AG04450 (cell line): Measurements from ENCODE around the gene KRT1. TPM values are rescaled to one million over a fixed set of nuclear protein-coding genes. Genes with fewer than 3 reads are reported as not detected.
"Not testable (repeated sequence)": the region's sequence is repeated elsewhere in the genome, so short reads cannot be mapped to it uniquely, and the experiment has no call there.

Experiments
- CTCF ChIA-PET: fragments of 300-600, 350-600 bp; formaldehyde crosslinking; extraction: SDS; loops from one replicate; lab custom pipeline; 2022; ENCODE audit warnings: antibody characterized with exemption, inconsistent platforms; lab: Charles Lee
- POLR2A ChIA-PET: fragments of 350-600 bp; formaldehyde crosslinking; extraction: SDS; loops from one replicate; lab custom pipeline; 2021; ENCODE audit warnings: antibody characterized with exemption, inconsistent platforms; lab: Yijun Ruan, JAX
- DNase-seq: peaks from one replicate; pipeline ENCODE4 v3.0.0-alpha.2; 2011; ENCODE audit warnings: low read depth, low spot score
- H3K27ac ChIP-seq: one replicate; pipeline ENCODE4 v1.5.1; 2012; ENCODE audit warnings: low read depth, low read length, control low read depth
- H3K27me3 ChIP-seq: one replicate; pipeline ENCODE4 v1.6.0; 2012; ENCODE audit warnings: low read length; ENCODE audit not compliant: control insufficient read depth, insufficient read depth
- H3K4me3 ChIP-seq: 2 replicates; pipeline ENCODE4 v1.5.1; 2011; ENCODE audit warnings: mild to moderate bottlenecking, low read depth, low read length, control low read depth
- H3K9me3 ChIP-seq: 2 replicates; pipeline ENCODE4 v1.5.1; 2012; ENCODE audit warnings: low read length; ENCODE audit not compliant: control insufficient read depth, insufficient read depth
- polyA plus RNA-seq: library from polyadenylated mRNA; depleted of rRNA; stranded (reverse); fragments of >200 nt; gene quantifications from 2 replicates; pipeline ENCODE4 v1.2.3, GENCODE V29; 2011
- TF ChIP-seq, protein P1 (sequence below): IDR thresholded peaks from 2 replicates; pipeline ENCODE4 v1.5.1; 2011; ENCODE audit warnings: low read depth, low read length, control low read depth, inconsistent platforms

KRT1 gene
- polyA plus RNA-seq, 1 experiment: not detected

DNA sequence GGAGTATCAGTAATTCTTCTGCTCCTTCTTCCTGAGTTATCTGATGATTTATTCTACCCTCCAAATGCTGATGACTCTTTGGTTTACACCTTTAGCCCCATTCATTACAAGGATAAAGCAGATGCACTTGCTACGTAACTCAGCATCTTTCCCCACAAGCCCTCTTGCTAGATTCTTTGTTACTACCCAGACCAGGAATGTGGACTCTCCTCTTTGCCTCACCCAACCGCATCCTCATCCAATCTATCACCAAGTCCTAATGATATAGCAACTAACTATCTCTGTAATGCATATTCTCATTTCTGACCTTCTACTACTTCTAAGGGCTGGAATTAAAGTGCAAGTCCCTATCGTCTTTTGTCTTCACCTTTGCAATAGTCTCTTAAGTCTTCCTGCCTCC lies 9.2 kb downstream of the KRT1 start:
- no peak for DNase-seq
- Histone ChIP-seq H3K27me3 (peaks cover 6% of the 10 kb centered on the region), H3K27ac (no peak overlapping the region), H3K4me3 (no peak overlapping the region), H3K9me3 (no peaks in the 10 kb centered on the region)
- TF ChIP-seq, protein P1, sequence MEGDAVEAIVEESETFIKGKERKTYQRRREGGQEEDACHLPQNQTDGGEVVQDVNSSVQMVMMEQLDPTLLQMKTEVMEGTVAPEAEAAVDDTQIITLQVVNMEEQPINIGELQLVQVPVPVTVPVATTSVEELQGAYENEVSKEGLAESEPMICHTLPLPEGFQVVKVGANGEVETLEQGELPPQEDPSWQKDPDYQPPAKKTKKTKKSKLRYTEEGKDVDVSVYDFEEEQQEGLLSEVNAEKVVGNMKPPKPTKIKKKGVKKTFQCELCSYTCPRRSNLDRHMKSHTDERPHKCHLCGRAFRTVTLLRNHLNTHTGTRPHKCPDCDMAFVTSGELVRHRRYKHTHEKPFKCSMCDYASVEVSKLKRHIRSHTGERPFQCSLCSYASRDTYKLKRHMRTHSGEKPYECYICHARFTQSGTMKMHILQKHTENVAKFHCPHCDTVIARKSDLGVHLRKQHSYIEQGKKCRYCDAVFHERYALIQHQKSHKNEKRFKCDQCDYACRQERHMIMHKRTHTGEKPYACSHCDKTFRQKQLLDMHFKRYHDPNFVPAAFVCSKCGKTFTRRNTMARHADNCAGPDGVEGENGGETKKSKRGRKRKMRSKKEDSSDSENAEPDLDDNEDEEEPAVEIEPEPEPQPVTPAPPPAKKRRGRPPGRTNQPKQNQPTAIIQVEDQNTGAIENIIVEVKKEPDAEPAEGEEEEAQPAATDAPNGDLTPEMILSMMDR: no peak
- POLR2A ChIA-PET: no interaction called here
- CTCF ChIA-PET: no interaction called here

DNA sequence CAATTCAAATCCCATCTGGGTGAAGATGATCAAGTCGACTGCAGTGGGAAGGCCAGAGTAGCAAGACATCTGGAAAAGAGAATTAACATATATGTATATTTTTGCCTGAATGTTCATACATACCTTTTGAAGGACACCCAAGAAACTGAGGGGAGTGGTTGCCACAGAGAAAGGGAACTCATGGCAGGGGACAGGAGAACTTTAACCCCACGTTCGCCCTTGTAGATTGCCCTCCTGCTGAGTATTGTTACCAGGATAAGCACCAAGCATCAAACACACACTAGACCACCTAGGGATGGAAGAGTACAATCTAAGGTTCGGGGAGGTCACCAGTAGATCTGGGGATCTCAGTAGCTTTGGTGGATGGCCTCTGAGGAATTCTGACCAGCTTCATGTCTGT lies 9.7 kb downstream of the KRT1 start:
- POLR2A ChIA-PET: no interaction called here
- TF ChIP-seq, protein P1: no peak
- no peak overlapping the region for H3K27ac ChIP-seq
- DNase-seq: no peak
- peaks cover 6% of the 10 kb centered on the region for H3K27me3 ChIP-seq
- no peaks in the 10 kb centered on the region for H3K9me3 ChIP-seq
- CTCF ChIA-PET: no interaction called here
- no peak overlapping the region for H3K4me3 ChIP-seq

DNA sequence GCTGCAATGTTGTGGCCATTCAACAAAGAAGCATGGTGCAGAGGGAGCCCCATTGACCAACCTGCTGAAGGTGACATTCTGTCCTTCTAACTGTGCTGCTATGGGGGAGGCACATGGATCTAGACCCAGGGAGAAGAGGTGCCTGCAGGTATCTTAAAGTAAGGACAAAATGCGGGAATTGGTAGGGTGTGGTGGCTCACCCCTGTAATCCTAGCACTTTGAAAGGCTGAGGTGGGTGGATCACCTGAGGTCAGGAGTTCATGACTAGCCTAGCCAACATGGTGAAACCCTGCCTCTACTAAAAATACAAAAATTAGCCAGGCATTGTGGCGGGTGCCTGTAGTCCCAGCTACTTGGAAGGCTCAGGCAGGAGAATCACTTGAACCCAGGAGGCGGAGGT lies 10.3 kb downstream of the KRT1 start:
- H3K4me3 ChIP-seq, DNase-seq, CTCF ChIA-PET, H3K27ac ChIP-seq, H3K9me3 ChIP-seq, H3K27me3 ChIP-seq, POLR2A ChIA-PET: not testable (repeated sequence)

DNA sequence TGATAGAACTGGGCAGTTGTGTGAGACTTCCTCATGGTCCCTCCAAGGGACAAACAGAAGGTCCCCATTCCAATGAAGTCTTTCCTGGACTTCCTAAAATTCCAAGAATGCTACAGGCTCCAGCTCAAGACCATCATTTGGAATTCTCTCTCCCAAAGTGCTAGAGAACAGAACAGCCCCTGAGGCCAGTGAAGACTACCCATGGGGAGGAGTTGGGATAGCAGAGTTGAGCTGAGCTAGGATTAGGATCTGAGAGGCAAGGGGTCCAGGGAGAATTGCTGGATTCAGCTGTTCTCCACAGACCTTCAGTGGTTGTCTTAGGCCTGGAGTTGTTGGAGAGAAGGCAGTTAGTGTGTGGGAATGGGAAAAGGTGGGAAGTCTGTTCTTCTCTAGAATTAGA lies 10.8 kb downstream of the KRT1 start:
- no peak for DNase-seq

DNA sequence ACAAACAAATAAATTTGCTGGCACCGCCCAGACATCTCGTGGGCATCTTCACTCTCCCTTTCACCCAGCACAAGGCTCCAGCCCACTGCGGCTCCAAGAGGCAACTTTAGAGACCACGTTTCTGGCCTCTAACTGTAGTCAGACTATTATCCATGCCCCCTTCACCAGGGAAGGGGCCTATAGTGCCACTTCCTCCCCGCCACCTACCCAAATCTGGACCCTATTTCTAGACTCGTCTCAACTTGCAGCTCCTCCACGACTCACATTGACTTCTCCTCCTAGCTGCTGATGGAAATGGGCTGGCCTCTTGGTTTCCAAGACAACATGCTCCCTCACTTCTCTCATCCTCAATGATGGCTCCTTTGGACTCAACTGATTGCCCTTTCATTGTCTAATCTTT lies 12.3 kb downstream of the KRT1 start:
- H3K27me3 ChIP-seq: peaks cover 4% of the 10 kb centered on the region
- H3K27ac ChIP-seq: peak overlapping the region; percentile 11
- no peaks in the 10 kb centered on the region for H3K9me3 ChIP-seq
- POLR2A ChIA-PET: no interaction called here
- no peak for DNase-seq
- TF ChIP-seq, protein P1: no peak
- CTCF ChIA-PET: interaction anchor here (0.6 kb wide), 1 partner anchor 198 kb away, joined by 3 read pairs; no protein-coding TSS in a partner anchor
- no peak overlapping the region for H3K4me3 ChIP-seq

More for the DNA sequence above, 10.8 kb downstream of the KRT1 start:
- CTCF ChIA-PET: no interaction called here
- Histone ChIP-seq H3K9me3 (no peaks in the 10 kb centered on the region), H3K27me3 (peaks cover 6% of the 10 kb centered on the region), H3K4me3 (no peak overlapping the region), H3K27ac (no peak overlapping the region)
- POLR2A ChIA-PET: no interaction called here
- TF ChIP-seq, protein P1: no peak
